Activated T-cell treated with anti-CD3 and anti-CD28 coated beads for 24 hours (primary cell): Measurements from ENCODE around the gene NOS1.

ENCODE experiments used
- DNase-seq: peaks from one replicate; pipeline ENCODE4 v3.0.0-alpha.2; 2020; ENCODE audit warnings: low read depth

The NOS1 gene

GRCh38 chr12:117363953-117364486 lies 2.6 kb upstream of the NOS1 start:
- no peak for DNase-seq

- DNase-seq: no peak
These were observed 1.7 kb upstream of the NOS1 start for GRCh38 chr12:117363056-117363662.

GRCh38 chr12:117362391-117362790 lies 965 bp upstream of the NOS1 start:
- DNase-seq: no peak

- DNase-seq: no peak
These were observed 479 bp upstream of the NOS1 start for GRCh38 chr12:117361905-117362304.

- DNase-seq: no peak
These were observed 677 bp downstream of the NOS1 start for GRCh38 chr12:117360551-117361346.

- DNase-seq: no peak
These were observed 1.2 kb downstream of the NOS1 start for GRCh38 chr12:117360222-117360550.

- DNase-seq: no peak
These were observed 2.2 kb downstream of the NOS1 start for GRCh38 chr12:117359029-117359845.

GRCh38 chr12:117356048-117356447 lies 5.4 kb downstream of the NOS1 start:
- DNase-seq: no peak

GRCh38 chr12:117352883-117353282 lies 8.5 kb downstream of the NOS1 start:
- DNase-seq: no peak

GRCh38 chr12:117352206-117352605 lies 9.2 kb downstream of the NOS1 start:
- no peak for DNase-seq

GRCh38 chr12:117350140-117350539 lies 11.3 kb downstream of the NOS1 start:
- no peak for DNase-seq

GRCh38 chr12:117347588-117347987 lies 13.8 kb downstream of the NOS1 start:
- DNase-seq: no peak

- DNase-seq: no peak
These were observed 16.7 kb downstream of the NOS1 start for GRCh38 chr12:117344716-117345115.

- no peak for DNase-seq
These were observed 17.6 kb downstream of the NOS1 start for GRCh38 chr12:117343849-117344248.

GRCh38 chr12:117343296-117343695 lies 18.1 kb downstream of the NOS1 start:
- DNase-seq: no peak

GRCh38 chr12:117342682-117343081 lies 18.7 kb downstream of the NOS1 start:
- DNase-seq: no peak

GRCh38 chr12:117342247-117342646 lies 19.2 kb downstream of the NOS1 start:
- no peak for DNase-seq

- DNase-seq: no peak
These were observed 22.3 kb downstream of the NOS1 start for GRCh38 chr12:117339104-117339503.

GRCh38 chr12:117334855-117335587 lies 26.4 kb downstream of the NOS1 start:
- no peak for DNase-seq

GRCh38 chr12:117334051-117334450 lies 27.4 kb downstream of the NOS1 start:
- DNase-seq: no peak

GRCh38 chr12:117333331-117333881 lies 28.0 kb downstream of the NOS1 start:
- no peak for DNase-seq

GRCh38 chr12:117331691-117332090 lies 29.7 kb downstream of the NOS1 start:
- no peak for DNase-seq
